HepG2 (cell line): Measurements from ENCODE around the gene ATPAF2. TPM values are rescaled to one million over a fixed set of nuclear protein-coding genes. Genes with fewer than 3 reads are reported as not detected.

ENCODE experiments used
- DNMT3B ChIP-seq: conservative IDR thresholded peaks from 2 replicates; pipeline ENCODE4 v1.6.1; 2016; ENCODE audit warnings: missing biosample characterization, control low read depth
- GRHL1 ChIP-seq: sonication (generic); formaldehyde crosslinking; conservative IDR thresholded peaks from 2 replicates; pipeline ENCODE4 v1.8.0; 2022; ENCODE audit warnings: missing genetic modification reagents
- GZF1 ChIP-seq: sonication (generic); formaldehyde crosslinking; IDR thresholded peaks from 2 replicates; pipeline ENCODE4 v1.5.1; 2020; ENCODE audit warnings: mild to moderate bottlenecking, missing genetic modification reagents
- KMT2B ChIP-seq: IDR thresholded peaks from 2 replicates; pipeline ENCODE4 v1.6.1; 2016; ENCODE audit warnings: missing genetic modification reagents, missing compliant biosample characterization
- MED1 ChIP-seq: sonication (generic); formaldehyde crosslinking; IDR thresholded peaks from 2 replicates; pipeline ENCODE4 v1.4.0; 2020; ENCODE audit warnings: missing genetic modification reagents
- MEF2D ChIP-seq: sonication (generic); formaldehyde crosslinking; IDR thresholded peaks from 2 replicates; pipeline ENCODE4 v1.5.1; 2020; ENCODE audit warnings: mild to moderate bottlenecking, missing genetic modification reagents
- NFE2L1 ChIP-seq: sonication (generic); formaldehyde crosslinking; IDR thresholded peaks from 2 replicates; pipeline ENCODE4 v1.4.0; 2020; ENCODE audit warnings: missing genetic modification reagents, mild to moderate bottlenecking, borderline replicate concordance
- NFKB2 ChIP-seq: sonication (generic); formaldehyde crosslinking; IDR thresholded peaks from 2 replicates; pipeline ENCODE4 v1.4.0; 2020; ENCODE audit warnings: missing genetic modification reagents, borderline replicate concordance
- PCBP2 ChIP-seq: fragments of 200-400 bp; formaldehyde crosslinking; optimal IDR thresholded peaks from 2 replicates; pipeline ENCODE3; 2018; ENCODE audit warnings: low read length, low read depth; ENCODE audit not compliant: poor library complexity, severe bottlenecking
- STAG1 ChIP-seq: sonication (generic); formaldehyde crosslinking; IDR thresholded peaks from 2 replicates; pipeline ENCODE4 v1.4.0; 2020; ENCODE audit warnings: missing genetic modification reagents
- ZNF510 ChIP-seq: sonication (generic); formaldehyde crosslinking; IDR thresholded peaks from 2 replicates; pipeline ENCODE4 v1.4.0; 2020; ENCODE audit warnings: low read depth, mild to moderate bottlenecking, missing genetic modification reagents
- ZNF543 ChIP-seq: sonication (generic); formaldehyde crosslinking; IDR thresholded peaks from 2 replicates; pipeline ENCODE4 v1.4.0; 2020; ENCODE audit warnings: mild to moderate bottlenecking, missing genetic modification reagents
- ZNF609 ChIP-seq: sonication (generic); formaldehyde crosslinking; IDR thresholded peaks from 2 replicates; pipeline ENCODE4 v1.4.0; 2020; ENCODE audit warnings: mild to moderate bottlenecking, missing genetic modification reagents, borderline replicate concordance
- ZSCAN31 ChIP-seq: sonication (generic); formaldehyde crosslinking; IDR thresholded peaks from 2 replicates; pipeline ENCODE4 v1.5.0; 2020; ENCODE audit warnings: low read depth, mild to moderate bottlenecking, missing genetic modification reagents
- polyA plus RNA-seq, 8 experiments: library from polyadenylated mRNA; depleted of rRNA in 3 of 8; stranded (reverse) in 7 of 8; unstranded in 1 of 8; fragments of >200 nt; fragmentation: Illumina TruSeq in 4 of 8; extraction: Trizol in 4 of 8; gene quantifications; 2 replicates each; pipeline versions ENCODE4 v1.2.1 to v1.2.3, GENCODE V29; 2011 to 2016; ENCODE audit warnings: low read depth in 4 of 8, missing spikeins in 1 of 8, mixed read lengths in 1 of 8; ENCODE audit not compliant: insufficient read depth in 1 of 8
- total RNA-seq, 5 experiments: library from RNA; depleted of rRNA; stranded (reverse); fragments of >200 nt; fragmentation: Illumina TruSeq; extraction: Trizol; gene quantifications; 2 replicates each; pipeline ENCODE4 v1.2.3, GENCODE V29; 2016; ENCODE audit warnings: low read depth in 1 of 5
- TF ChIP-seq, protein P1 (sequence below): sonication (generic); formaldehyde crosslinking; IDR thresholded peaks from 2 replicates; pipeline ENCODE4 v1.5.1; 2020; ENCODE audit warnings: mild to moderate bottlenecking, missing genetic modification reagents, borderline replicate concordance
- TF ChIP-seq, protein P2 (sequence below): sonication (generic); formaldehyde crosslinking; IDR thresholded peaks from 2 replicates; pipeline ENCODE4 v1.5.1; 2020; ENCODE audit warnings: missing genetic modification reagents, mild to moderate bottlenecking, borderline replicate concordance

ATPAF2 gene
- total and polyA plus RNA-seq, 2 of the 13 experiments (the other 11 are each of a cell fraction or from before 2014, with no cell fraction given) = 15.0 to 16.5 TPM

- TF ChIP-seq, protein P1, sequence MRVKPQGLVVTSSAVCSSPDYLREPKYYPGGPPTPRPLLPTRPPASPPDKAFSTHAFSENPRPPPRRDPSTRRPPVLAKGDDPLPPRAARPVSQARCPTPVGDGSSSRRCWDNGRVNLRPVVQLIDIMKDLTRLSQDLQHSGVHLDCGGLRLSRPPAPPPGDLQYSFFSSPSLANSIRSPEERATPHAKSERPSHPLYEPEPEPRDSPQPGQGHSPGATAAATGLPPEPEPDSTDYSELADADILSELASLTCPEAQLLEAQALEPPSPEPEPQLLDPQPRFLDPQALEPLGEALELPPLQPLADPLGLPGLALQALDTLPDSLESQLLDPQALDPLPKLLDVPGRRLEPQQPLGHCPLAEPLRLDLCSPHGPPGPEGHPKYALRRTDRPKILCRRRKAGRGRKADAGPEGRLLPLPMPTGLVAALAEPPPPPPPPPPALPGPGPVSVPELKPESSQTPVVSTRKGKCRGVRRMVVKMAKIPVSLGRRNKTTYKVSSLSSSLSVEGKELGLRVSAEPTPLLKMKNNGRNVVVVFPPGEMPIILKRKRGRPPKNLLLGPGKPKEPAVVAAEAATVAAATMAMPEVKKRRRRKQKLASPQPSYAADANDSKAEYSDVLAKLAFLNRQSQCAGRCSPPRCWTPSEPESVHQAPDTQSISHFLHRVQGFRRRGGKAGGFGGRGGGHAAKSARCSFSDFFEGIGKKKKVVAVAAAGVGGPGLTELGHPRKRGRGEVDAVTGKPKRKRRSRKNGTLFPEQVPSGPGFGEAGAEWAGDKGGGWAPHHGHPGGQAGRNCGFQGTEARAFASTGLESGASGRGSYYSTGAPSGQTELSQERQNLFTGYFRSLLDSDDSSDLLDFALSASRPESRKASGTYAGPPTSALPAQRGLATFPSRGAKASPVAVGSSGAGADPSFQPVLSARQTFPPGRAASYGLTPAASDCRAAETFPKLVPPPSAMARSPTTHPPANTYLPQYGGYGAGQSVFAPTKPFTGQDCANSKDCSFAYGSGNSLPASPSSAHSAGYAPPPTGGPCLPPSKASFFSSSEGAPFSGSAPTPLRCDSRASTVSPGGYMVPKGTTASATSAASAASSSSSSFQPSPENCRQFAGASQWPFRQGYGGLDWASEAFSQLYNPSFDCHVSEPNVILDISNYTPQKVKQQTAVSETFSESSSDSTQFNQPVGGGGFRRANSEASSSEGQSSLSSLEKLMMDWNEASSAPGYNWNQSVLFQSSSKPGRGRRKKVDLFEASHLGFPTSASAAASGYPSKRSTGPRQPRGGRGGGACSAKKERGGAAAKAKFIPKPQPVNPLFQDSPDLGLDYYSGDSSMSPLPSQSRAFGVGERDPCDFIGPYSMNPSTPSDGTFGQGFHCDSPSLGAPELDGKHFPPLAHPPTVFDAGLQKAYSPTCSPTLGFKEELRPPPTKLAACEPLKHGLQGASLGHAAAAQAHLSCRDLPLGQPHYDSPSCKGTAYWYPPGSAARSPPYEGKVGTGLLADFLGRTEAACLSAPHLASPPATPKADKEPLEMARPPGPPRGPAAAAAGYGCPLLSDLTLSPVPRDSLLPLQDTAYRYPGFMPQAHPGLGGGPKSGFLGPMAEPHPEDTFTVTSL (CRISPR knock-in tag) = no peak
- no peak for TF ChIP-seq DNMT3B (CRISPR knock-in tag)
- TF ChIP-seq PCBP2 = no peak
- TF ChIP-seq KMT2B (CRISPR knock-in tag) = peak; percentile 84; the same call in 1 of the 2 replicates
- peak; percentile 51; the same call in 1 of the 2 replicates for TF ChIP-seq MEF2D (CRISPR knock-in tag)
- TF ChIP-seq, protein P2, sequence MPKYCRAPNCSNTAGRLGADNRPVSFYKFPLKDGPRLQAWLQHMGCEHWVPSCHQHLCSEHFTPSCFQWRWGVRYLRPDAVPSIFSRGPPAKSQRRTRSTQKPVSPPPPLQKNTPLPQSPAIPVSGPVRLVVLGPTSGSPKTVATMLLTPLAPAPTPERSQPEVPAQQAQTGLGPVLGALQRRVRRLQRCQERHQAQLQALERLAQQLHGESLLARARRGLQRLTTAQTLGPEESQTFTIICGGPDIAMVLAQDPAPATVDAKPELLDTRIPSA (CRISPR knock-in tag) = no peak
- TF ChIP-seq NFE2L1 = no peak
- TF ChIP-seq GRHL1 (CRISPR knock-in tag) = no peak
- TF ChIP-seq MED1 = peak; percentile 56
- TF ChIP-seq NFKB2 = 0 out of 2 replicates have a peak, but pooled peaks have one; percentile 78
- no peak for TF ChIP-seq ZNF543 (CRISPR knock-in tag)
- no peak for TF ChIP-seq ZNF609
- TF ChIP-seq STAG1 (CRISPR knock-in tag) = peak; percentile 4; the same call in 1 of the 2 replicates
- TF ChIP-seq ZNF510 (CRISPR knock-in tag) = no peak
- TF ChIP-seq ZSCAN31 (CRISPR knock-in tag) = no peak
- peak; percentile 90 for TF ChIP-seq GZF1 (CRISPR knock-in tag)
Observed at GRCh38 chr17:18038861-18039534, at the start of gene ATPAF2, which contains the start of gene GID4 (continued).
